ENCODE results near the gene ZNF148. TPM values are rescaled to one million over a fixed set of nuclear protein-coding genes. Genes with fewer than 3 reads are reported as not detected.

Gene ZNF148
- total and polyA plus RNA-seq, 2 of the 4 experiments (the other 2 are of a cell fraction): 9.4 to 65.2 TPM

- DNase-seq (peak; percentile 49), ATAC-seq (ENCODE audit: low read depth) (no peak; the same call in 1 of the 2 replicates)
- Histone ChIP-seq H4K20me1 (ENCODE audit: insufficient read depth, low read length) (peaks cover 4% of the 10 kb centered on the region; the same call in 1 of the 2 replicates), H4K8ac (ENCODE audit: low read depth in 2 of 2, low read length in 2 of 2) (no peak overlapping the region), H3K36me3 (ENCODE audit: control insufficient read depth, insufficient read depth, low read length) (peaks cover 1% of the 10 kb centered on the region), H3K14ac (replicated peaks; ENCODE audit: low read depth, low read length) (no peak overlapping the region), H3K18ac (ENCODE audit: low read depth, low read length) (no peak overlapping the region), H3K4ac (ENCODE audit: low read depth, low read length) (no peak overlapping the region), H3K9me3 (ENCODE audit: control insufficient read depth, insufficient read depth, low read length) (no peaks in the 10 kb centered on the region), H2BK15ac (ENCODE audit: low read depth, low read length) (no peak overlapping the region), H2AK9ac (replicated peaks; ENCODE audit: low read depth, low read length, poor library complexity) (no peak overlapping the region), H3K79me1 (ENCODE audit: low read depth in 1 of 2, low read length in 2 of 2) (peaks cover 16 to 50% of the 10 kb centered on the region in 2 experiments), H4K91ac (ENCODE audit: insufficient read depth, low read depth, low read length) (no peak overlapping the region), H3K56ac (ENCODE audit: extremely low read depth, insufficient read depth, low read length) (no peak overlapping the region), H2BK120ac (ENCODE audit: low read depth, low read length) (no peak overlapping the region), H3K23ac (ENCODE audit: low read depth, low read length) (no peak overlapping the region), H4K5ac (ENCODE audit: low read depth, low read length) (no peak overlapping the region), H2AK5ac (ENCODE audit: low read depth, low read length) (no peak overlapping the region), H3K4me2 (ENCODE audit: low read depth, low read length) (no peak overlapping the region), H3K27me3 (ENCODE audit: control insufficient read depth, insufficient read depth, low read length) (no peaks in the 10 kb centered on the region), H3K4me3 (ENCODE audit: insufficient read depth, low read depth, low read length) (no peak overlapping the region), H2BK5ac (ENCODE audit: low read depth, low read length, poor library complexity, severe bottlenecking) (no peak overlapping the region), H2BK20ac (ENCODE audit: low read depth, low read length) (no peak overlapping the region), H2AFZ (replicated peaks; ENCODE audit: low read length, poor library complexity) (no peak overlapping the region), H3K27ac (ENCODE audit: insufficient read depth, low read length) (no peak overlapping the region), H3K9me1 (ENCODE audit: insufficient read depth, low read length) (no peaks in the 10 kb centered on the region), H3K4me1 (ENCODE audit: control insufficient read depth, insufficient read depth, low read length) (no peaks in the 10 kb centered on the region), H3K9ac (ENCODE audit: low read depth, low read length) (no peak overlapping the region)
- no CpG with 5 or more reads among the region's 2 CpGs for WGBS, 2 experiments (ENCODE audit: extremely low coverage in 2 of 2, insufficient read length in 1 of 2)
- CTCF ChIA-PET: interaction anchor here (0.6 kb wide), 1 partner anchor 23 kb away, joined by 3 read pairs; no protein-coding TSS in a partner anchor
- POLR2A ChIA-PET (ENCODE audit: unreplicated experiment): no interaction called here
- BruUV-seq (replicated peaks): no TSS peak
- no peak for TF ChIP-seq POLR2A (IDR thresholded peaks at IDR 0.05; ENCODE audit: low read depth, low read length)
- TF ChIP-seq, protein P1, sequence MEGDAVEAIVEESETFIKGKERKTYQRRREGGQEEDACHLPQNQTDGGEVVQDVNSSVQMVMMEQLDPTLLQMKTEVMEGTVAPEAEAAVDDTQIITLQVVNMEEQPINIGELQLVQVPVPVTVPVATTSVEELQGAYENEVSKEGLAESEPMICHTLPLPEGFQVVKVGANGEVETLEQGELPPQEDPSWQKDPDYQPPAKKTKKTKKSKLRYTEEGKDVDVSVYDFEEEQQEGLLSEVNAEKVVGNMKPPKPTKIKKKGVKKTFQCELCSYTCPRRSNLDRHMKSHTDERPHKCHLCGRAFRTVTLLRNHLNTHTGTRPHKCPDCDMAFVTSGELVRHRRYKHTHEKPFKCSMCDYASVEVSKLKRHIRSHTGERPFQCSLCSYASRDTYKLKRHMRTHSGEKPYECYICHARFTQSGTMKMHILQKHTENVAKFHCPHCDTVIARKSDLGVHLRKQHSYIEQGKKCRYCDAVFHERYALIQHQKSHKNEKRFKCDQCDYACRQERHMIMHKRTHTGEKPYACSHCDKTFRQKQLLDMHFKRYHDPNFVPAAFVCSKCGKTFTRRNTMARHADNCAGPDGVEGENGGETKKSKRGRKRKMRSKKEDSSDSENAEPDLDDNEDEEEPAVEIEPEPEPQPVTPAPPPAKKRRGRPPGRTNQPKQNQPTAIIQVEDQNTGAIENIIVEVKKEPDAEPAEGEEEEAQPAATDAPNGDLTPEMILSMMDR (conservative IDR thresholded peaks at IDR 0.05; ENCODE audit: low read depth, low read length): no peak
- TF ChIP-seq RCOR1 (IDR thresholded peaks at IDR 0.05; ENCODE audit: insufficient replicate concordance, low read length): no peak
- TF ChIP-seq CEBPB (IDR thresholded peaks at IDR 0.05; ENCODE audit: low read depth, low read length): no peak
- TF ChIP-seq NFE2L2 (IDR thresholded peaks at IDR 0.05; ENCODE audit: low read depth, low read length): no peak
- no peak for TF ChIP-seq CHD1 (IDR thresholded peaks at IDR 0.05; ENCODE audit: low read depth, low read length)
- no peak for TF ChIP-seq RAD21 (IDR thresholded peaks at IDR 0.05; ENCODE audit: low read length)
- no peak for TF ChIP-seq ELK1 (IDR thresholded peaks at IDR 0.05; ENCODE audit: borderline replicate concordance, low read depth, low read length)
- no peak for TF ChIP-seq RFX5 (IDR thresholded peaks at IDR 0.05; ENCODE audit: low read depth, low read length)
- TF ChIP-seq BHLHE40 (IDR thresholded peaks at IDR 0.05; ENCODE audit: low read depth, low read length): no peak
- TF ChIP-seq SMC3 (IDR thresholded peaks at IDR 0.05; ENCODE audit: low read depth, low read length): no peak
- TF ChIP-seq MXI1 (IDR thresholded peaks at IDR 0.05; ENCODE audit: borderline replicate concordance, low read depth, low read length): no peak
- no peak for TF ChIP-seq USF2 (IDR thresholded peaks at IDR 0.05; ENCODE audit: low read depth, low read length)
- TF ChIP-seq MAZ (IDR thresholded peaks at IDR 0.05; ENCODE audit: borderline replicate concordance, low read depth, low read length): no peak
- no peak for TF ChIP-seq FOS (IDR thresholded peaks at IDR 0.05; ENCODE audit: low read depth, low read length)
- in situ Hi-C loops (cut with MboI; ENCODE audit: low sequenced_read_pairs): no loop called here
- intact Hi-C loops (cut with micrococcal nuclease): loop anchor here (5.0 kb wide), 1 partner anchor 34 kb away; no protein-coding TSS in a partner anchor
- dilution Hi-C loops (cut with HindIII; ENCODE audit: low sequenced_read_pairs, unreplicated experiment): no loop called here
Measured at GRCh38 chr3:125280668-125281361, 94.3 kb downstream of the ZNF148 start.

Data from IMR-90 (cell line).